Endothelial cell (in vitro differentiated cells): ENCODE data around the gene MOBP. TPM values are rescaled to one million over a fixed set of nuclear protein-coding genes. Genes with fewer than 3 reads are reported as not detected.
"Not testable (repeated sequence)": the region's sequence is repeated elsewhere in the genome, so short reads cannot be mapped to it uniquely, and the experiment has no call there.

Experiments used
- DNase-seq: peaks from one replicate; pipeline ENCODE4 v3.0.0; 2021; ENCODE audit warnings: low spot score
- H3K27ac Mint-ChIP-seq: one replicate; pipeline ENCODE4 v1.8.0; 2021; ENCODE audit warnings: mixed read lengths, inconsistent platforms; ENCODE audit not compliant: unreplicated experiment
- H3K27me3 Mint-ChIP-seq: one replicate; pipeline ENCODE4 v1.8.0; 2021; ENCODE audit warnings: mild to moderate bottlenecking, moderate library complexity, mixed read lengths, inconsistent platforms; ENCODE audit not compliant: unreplicated experiment
- H3K36me3 Mint-ChIP-seq: one replicate; pipeline ENCODE4 v1.8.0; 2021; ENCODE audit warnings: mild to moderate bottlenecking, low read depth, mixed read lengths, inconsistent platforms; ENCODE audit not compliant: unreplicated experiment
- H3K4me1 Mint-ChIP-seq: one replicate; pipeline ENCODE4 v1.8.0; 2021; ENCODE audit warnings: mild to moderate bottlenecking, mixed read lengths, inconsistent platforms; ENCODE audit not compliant: unreplicated experiment
- H3K4me3 Mint-ChIP-seq: one replicate; pipeline ENCODE4 v1.8.0; 2021; ENCODE audit warnings: mild to moderate bottlenecking, mixed read lengths, inconsistent platforms; ENCODE audit not compliant: unreplicated experiment
- H3K9me3 Mint-ChIP-seq: one replicate; pipeline ENCODE4 v1.8.0; 2021; ENCODE audit warnings: mixed read lengths, inconsistent platforms; ENCODE audit not compliant: unreplicated experiment
- CTCF ChIP-seq: fragments of 200-600 bp; sonication (generic); IDR thresholded peaks from one replicate; pipeline ENCODE4 v1.5.0; 2021; ENCODE audit warnings: antibody characterized with exemption; ENCODE audit not compliant: unreplicated experiment
- total RNA-seq: library from RNA; stranded (reverse); fragmentation: NEBNext Ultra II Directional; extraction: Animal tissue kit (Norgen Biotek cat#: 25700); gene quantifications from one replicate; pipeline ENCODE4 v1.2.1, GENCODE V29; 2021; ENCODE audit not compliant: unreplicated experiment

The MOBP gene
- total RNA-seq, 1 donor from 2014 or later: not detected

GRCh38 chr3:39456159-39456558 lies 11.3 kb upstream of the MOBP start:
- Mint-ChIP-seq H3K27me3 (no peaks in the 10 kb centered on the region), H3K4me1 (no peaks in the 10 kb centered on the region), H3K36me3 (no peaks in the 10 kb centered on the region), H3K4me3 (no peak overlapping the region), H3K27ac (no peak overlapping the region), H3K9me3 (no peaks in the 10 kb centered on the region)
- DNase-seq: no peak
- TF ChIP-seq CTCF: no peak

GRCh38 chr3:39457361-39457760 lies 10.1 kb upstream of the MOBP start:
- H3K4me1 Mint-ChIP-seq: no peaks in the 10 kb centered on the region
- H3K4me3 Mint-ChIP-seq: no peak overlapping the region
- H3K27ac Mint-ChIP-seq: no peak overlapping the region
- H3K9me3 Mint-ChIP-seq: no peaks in the 10 kb centered on the region
- no peaks in the 10 kb centered on the region for H3K27me3 Mint-ChIP-seq
- TF ChIP-seq CTCF: no peak
- no peak for DNase-seq
- no peaks in the 10 kb centered on the region for H3K36me3 Mint-ChIP-seq

GRCh38 chr3:39458579-39458978 lies 8.9 kb upstream of the MOBP start:
- not testable (repeated sequence) for H3K36me3 Mint-ChIP-seq, H3K9me3 Mint-ChIP-seq, H3K27me3 Mint-ChIP-seq, H3K4me3 Mint-ChIP-seq, H3K4me1 Mint-ChIP-seq, DNase-seq, H3K27ac Mint-ChIP-seq

- no peak for DNase-seq
- Mint-ChIP-seq H3K27me3 (peaks cover 2% of the 10 kb centered on the region), H3K4me1 (no peaks in the 10 kb centered on the region), H3K4me3 (no peak overlapping the region), H3K27ac (no peak overlapping the region), H3K36me3 (no peaks in the 10 kb centered on the region), H3K9me3 (no peaks in the 10 kb centered on the region)
- TF ChIP-seq CTCF: no peak
Measured at GRCh38 chr3:39460677-39461076, 6.8 kb upstream of the MOBP start.

GRCh38 chr3:39463269-39463668 lies 4.2 kb upstream of the MOBP start:
- no peak for TF ChIP-seq CTCF
- no peak for DNase-seq
- no peak overlapping the region for H3K27ac Mint-ChIP-seq
- H3K9me3 Mint-ChIP-seq: no peaks in the 10 kb centered on the region
- H3K27me3 Mint-ChIP-seq: peaks cover 3% of the 10 kb centered on the region
- H3K36me3 Mint-ChIP-seq: no peaks in the 10 kb centered on the region
- no peaks in the 10 kb centered on the region for H3K4me1 Mint-ChIP-seq
- H3K4me3 Mint-ChIP-seq: no peak overlapping the region

- Mint-ChIP-seq H3K9me3 (no peaks in the 10 kb centered on the region), H3K27ac (no peak overlapping the region), H3K4me3 (no peak overlapping the region), H3K4me1 (no peaks in the 10 kb centered on the region), H3K27me3 (peaks cover 3% of the 10 kb centered on the region), H3K36me3 (no peaks in the 10 kb centered on the region)
- no peak for TF ChIP-seq CTCF
- DNase-seq: no peak
Measured at GRCh38 chr3:39466988-39467387, 492 bp upstream of the MOBP start.
